ENCODE results near the gene FAM13B. TPM values are rescaled to one million over a fixed set of nuclear protein-coding genes. Genes with fewer than 3 reads are reported as not detected.
A peak's percentile ranks its signal among the peaks of the same experiment; 100 is the strongest.
"Not testable (repeated sequence)": the region's sequence is repeated elsewhere in the genome, so short reads cannot be mapped to it uniquely, and the experiment has no call there.

The FAM13B gene
- polyA plus RNA-seq, 3 donors, result 4.3 to 15.5 (median 9.7) TPM

DNA sequence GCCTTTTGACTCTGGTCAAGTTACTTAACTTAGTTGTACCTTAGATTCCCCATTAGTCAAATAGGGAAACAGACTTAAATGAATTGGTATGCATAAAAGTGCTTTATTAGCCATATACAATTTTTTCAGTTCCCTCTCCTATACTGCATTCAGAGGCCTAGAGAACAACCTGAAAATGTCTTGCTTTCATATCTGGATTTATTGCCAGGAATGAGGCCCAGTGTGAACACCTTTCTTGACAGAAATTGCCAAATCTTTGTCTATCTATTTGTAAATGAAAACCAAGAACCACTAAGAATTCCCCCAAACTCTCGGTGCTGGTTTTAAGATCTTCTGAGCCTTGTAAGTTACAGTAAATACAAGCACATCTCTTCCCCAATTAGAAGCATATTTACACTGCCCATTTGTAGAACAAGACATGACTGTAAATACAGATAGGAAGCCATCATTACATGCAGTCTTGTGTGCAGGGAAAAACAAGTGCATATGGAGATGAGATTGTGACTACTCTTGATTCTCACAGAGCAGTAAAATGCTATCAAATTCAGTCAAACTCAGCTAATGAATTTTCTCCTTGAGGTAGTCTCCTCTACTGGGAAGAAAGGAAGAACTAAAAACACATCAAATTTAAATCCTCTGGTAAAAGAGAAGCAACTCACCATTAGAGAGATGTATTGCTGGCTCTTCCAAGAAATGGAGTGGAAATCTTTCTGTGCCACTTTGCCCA is 5.2 kb upstream of the FAM13B start:
- H3K27ac ChIP-seq (ENCODE audit: low read depth, low read length), result no peak overlapping the region
- WGBS, 3 donors, result 69 to 85% (median 79%) methylated on average over 1 of the region's 1 CpG

DNA sequence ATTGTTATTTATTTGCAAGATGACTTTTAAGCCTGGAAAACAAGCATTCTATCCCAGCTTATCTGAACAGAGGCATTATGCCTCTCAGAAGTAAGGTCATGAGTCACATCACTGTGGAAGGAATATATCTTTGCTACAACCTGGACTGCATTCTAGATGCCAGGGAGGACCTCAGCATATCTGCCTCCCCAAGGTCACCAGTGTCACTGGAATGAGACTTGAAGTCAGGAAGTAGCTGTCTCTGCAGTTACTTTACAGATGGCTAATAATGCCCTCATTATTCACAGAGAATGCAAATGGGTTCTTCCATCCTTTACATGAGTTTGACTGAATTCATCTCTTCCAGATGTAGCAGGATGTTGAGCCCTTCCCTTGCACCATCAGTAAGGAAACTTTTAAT is 4.4 kb upstream of the FAM13B start:
- H3K27ac ChIP-seq (ENCODE audit: low read depth, low read length), result no peak overlapping the region

DNA sequence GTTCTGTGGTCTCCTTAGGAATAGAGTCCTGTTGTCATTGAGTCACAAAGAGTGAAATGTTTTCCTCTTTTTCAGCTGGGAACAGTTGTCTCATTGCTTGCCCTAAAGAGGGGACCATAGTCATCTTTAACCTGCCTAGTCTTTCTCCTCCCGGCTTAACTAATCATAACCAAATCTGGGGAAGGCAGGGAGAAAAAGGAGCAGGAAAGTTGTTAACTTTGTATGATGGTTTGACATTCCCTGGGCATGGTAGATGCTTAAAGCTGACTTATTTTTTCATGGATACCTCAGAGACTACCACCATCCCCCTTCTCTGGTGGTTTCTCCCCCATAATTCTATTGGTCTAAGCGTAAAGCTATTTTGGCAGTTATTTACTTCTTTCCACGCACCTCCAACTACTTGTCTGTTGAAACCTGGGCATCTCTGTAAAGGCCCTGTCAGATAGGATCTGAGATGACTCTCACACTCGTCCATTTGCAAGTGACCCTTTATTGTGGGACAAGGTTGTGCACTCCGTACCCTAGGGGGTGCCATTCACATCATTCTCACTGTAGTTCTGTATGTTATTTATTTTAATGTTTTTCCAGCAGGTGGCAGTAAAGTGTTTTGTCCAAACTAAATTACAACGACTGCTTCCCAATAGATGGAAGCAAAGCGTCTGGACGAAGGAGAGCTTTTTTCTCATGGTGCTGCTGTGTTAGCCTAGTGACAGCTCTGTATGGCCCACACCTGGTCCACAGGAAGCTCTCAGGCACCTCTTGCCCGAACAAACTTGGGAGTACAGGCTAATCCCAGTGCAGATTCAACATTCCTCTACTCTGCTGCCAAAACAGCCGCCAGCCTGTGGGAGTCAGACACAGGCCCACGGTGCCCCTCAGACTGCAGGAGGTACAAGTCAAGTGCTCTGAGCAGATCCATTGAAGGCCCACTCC is 3.0 kb upstream of the FAM13B start:
- WGBS, 3 donors, result 32 to 35% (median 33%) methylated on average over 11 of the region's 11 CpGs
- H3K27ac ChIP-seq (ENCODE audit: low read depth, low read length), result no peak overlapping the region

GRCh38 chr5:138033907-138034306 is 1.0 kb upstream of the FAM13B start:
- WGBS, 3 donors, result 60 to 70% (median 62%) methylated on average over 2 of the region's 2 CpGs
- no peak overlapping the region for H3K27ac ChIP-seq (ENCODE audit: low read depth, low read length)

DNA sequence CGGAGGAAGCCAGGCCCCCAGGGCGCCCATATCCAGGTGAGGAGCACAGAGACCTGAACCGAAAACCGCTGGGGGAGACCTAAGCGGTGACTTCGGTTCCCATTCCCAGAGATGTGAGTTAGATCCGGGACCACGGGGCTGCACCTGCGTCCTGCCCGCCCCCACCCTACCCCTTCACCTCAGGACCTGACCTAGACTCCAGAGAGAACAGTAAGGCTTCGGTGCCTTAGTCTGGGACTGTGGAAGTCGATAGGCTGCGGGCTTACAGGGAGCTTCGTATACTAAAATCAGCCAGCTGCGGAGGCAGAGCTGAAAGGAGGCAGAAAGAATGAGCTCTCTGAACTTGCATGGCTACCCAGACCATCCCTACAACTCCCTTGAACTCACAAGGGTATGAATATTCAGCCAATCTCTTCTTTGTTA is 518 bp upstream of the FAM13B start:
- WGBS, 3 donors, result 2 to 4% (median 3%) methylated on average over 15 of the region's 15 CpGs
- peak overlapping the region; percentile 68 for H3K27ac ChIP-seq (ENCODE audit: low read depth, low read length)

DNA sequence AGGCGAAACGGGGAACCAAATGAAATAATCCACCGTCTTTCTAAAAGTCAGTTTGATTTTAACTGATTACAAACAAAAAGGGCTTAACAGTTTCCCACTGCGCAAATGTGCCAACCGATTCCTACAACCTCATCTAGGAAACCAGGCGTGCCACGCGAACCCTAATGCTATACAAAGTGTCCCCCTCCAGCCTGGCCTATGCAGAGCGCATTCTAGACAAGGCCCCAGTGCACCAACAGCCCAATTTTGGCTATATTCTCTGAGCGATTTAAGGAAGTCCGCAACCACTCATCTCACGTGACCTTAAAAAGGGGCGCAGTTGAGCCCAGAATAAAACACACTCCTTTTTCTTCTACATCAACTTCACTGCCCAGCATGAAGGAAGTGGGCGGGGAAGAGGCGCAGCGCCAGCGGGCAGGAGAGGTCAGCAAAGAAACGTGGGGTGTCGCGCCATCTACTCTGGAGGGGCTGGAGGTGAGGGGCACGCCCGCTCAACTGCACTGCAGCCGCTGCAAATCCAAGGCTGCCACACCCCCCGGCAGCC is 779 bp downstream of the FAM13B start:
- peak overlapping the region; percentile 95 for H3K27ac ChIP-seq (ENCODE audit: low read depth, low read length)
- 1 to 2% (median 2%) methylated on average over 24 of the region's 24 CpGs for WGBS, 3 donors

DNA sequence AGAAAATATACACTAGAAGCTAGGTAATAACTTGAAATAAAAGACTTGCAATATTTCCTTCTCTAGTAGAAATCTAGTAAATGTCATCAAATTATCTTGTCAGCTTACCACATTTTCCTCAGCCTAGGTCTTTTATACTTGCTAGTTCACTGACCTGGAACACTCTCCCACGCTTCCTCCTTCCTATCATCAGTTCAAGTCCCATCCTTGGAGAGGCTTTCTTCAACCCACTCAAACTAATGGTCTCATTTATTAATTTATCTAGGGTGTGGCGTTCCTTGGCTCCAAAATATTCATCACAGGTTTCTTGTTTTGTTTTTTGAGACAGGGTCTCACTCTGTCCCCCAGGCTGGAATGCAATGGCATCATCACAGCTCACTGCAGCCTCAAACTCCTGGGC is 2.9 kb downstream of the FAM13B start:
- H3K27ac ChIP-seq (ENCODE audit: low read depth, low read length), result no peak overlapping the region
- WGBS, 3 donors, result 81 to 90% (median 87%) methylated on average over 2 of the region's 2 CpGs

DNA sequence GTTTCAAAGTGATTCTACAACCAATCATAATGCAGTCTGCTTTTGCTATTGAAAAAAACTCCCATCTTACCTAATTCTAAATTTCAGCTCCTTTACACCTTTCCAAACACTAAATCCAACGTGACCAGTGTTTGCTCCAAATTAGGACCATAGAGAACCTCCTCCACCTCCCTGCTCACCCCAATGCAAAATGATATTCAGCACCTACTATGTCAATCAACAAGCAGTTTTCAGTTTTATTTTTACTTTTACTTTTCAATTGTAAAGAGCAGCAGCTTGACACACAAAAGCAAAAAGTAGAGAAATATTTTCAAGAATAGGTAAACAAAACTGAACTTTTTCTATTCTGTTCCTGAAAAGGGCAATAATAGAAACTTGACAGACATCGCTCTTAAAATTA is 3.4 kb downstream of the FAM13B start:
- H3K27ac ChIP-seq (ENCODE audit: low read depth, low read length), result no peak overlapping the region
- 67 to 70% (median 69%) methylated on average over 2 of the region's 2 CpGs for WGBS, 3 donors

DNA sequence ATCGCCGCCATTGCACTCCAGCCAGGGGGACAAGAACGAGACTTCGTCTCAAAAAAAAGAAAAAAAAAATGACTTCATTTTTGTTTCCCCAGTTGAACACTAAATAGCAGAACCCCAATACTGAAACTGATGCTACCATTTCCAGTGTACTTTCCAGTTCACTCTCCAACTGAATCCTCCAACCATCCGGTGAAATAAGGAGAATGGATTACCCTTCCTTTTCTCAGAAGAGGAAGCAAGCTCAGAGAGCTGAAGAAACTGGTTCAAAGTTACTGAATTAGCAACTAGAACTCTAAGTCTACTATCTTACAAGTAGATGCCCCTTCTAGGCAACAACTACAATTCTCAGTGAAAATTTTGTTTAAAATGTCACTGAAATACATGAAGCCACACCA is 3.9 kb downstream of the FAM13B start:
- no peak overlapping the region for H3K27ac ChIP-seq (ENCODE audit: low read depth, low read length)
- WGBS, 3 donors, result 82 to 95% (median 87%) methylated on average over 5 of the region's 5 CpGs

DNA sequence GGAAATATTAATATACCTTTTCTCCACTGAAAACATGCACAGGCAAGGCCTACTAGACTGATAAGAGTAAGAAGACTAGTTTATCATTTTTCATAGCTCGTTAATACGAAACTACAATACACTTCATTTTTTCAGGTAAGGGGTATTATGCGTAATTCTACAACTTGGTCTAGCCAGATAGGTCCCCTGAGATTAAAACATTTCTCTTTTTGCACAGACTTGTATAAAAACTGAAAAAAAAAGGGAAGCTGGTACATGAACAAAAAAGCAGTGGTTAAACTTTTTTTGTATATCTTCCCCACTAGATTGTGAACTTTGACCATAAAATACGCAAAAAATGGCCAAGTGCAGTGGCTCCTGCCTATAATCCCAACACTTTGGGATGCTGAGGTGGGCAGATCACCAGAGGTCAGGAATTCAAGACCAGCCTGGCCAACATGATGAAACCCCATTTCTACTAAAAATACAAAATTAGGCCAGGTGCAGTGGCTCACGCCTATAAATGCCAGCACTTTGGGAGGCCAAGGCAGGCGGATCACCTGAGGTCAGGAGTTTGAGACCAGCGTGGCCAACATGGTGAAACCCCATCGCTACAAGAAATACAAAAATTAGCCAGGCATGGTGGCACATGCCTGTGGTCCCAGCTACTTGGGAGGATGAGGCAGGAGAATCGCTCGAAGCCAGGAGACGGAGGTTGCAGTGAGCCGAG is 4.5 kb downstream of the FAM13B start:
- WGBS, 3 donors, result 88 to 89% (median 89%) methylated on average over 12 of the region's 12 CpGs
- H3K27ac ChIP-seq (ENCODE audit: low read depth, low read length), result not testable (repeated sequence)

GRCh38 chr5:138026793-138027192 is 6.1 kb downstream of the FAM13B start:
- 97 to 98% (median 98%) methylated on average over 9 of the region's 9 CpGs for WGBS, 3 donors
- H3K27ac ChIP-seq (ENCODE audit: low read depth, low read length), result not testable (repeated sequence)

GRCh38 chr5:138025285-138025684 is 7.6 kb downstream of the FAM13B start:
- 83 to 88% (median 85%) methylated on average over 1 of the region's 1 CpG for WGBS, 3 donors
- no peak overlapping the region for H3K27ac ChIP-seq (ENCODE audit: low read depth, low read length)

- H3K27ac ChIP-seq (ENCODE audit: low read depth, low read length), result no peak overlapping the region
Observed at GRCh38 chr5:138024117-138024516, 8.8 kb downstream of the FAM13B start.

GRCh38 chr5:138022912-138023311 is 10.0 kb downstream of the FAM13B start:
- WGBS, 3 donors, result 94 to 98% (median 95%) methylated on average over 3 of the region's 3 CpGs
- H3K27ac ChIP-seq (ENCODE audit: low read depth, low read length), result no peak overlapping the region

- H3K27ac ChIP-seq (ENCODE audit: low read depth, low read length), result no peak overlapping the region
- WGBS, 3 donors, result 0 to 43% (median 0%) methylated on average over 1 of the region's 1 CpG
Observed at GRCh38 chr5:138021771-138022170, 11.1 kb downstream of the FAM13B start.

GRCh38 chr5:138018849-138019248 is 14.0 kb downstream of the FAM13B start:
- no peak overlapping the region for H3K27ac ChIP-seq (ENCODE audit: low read depth, low read length)
- 62 to 66% (median 63%) methylated on average over 3 of the region's 3 CpGs for WGBS, 3 donors

DNA sequence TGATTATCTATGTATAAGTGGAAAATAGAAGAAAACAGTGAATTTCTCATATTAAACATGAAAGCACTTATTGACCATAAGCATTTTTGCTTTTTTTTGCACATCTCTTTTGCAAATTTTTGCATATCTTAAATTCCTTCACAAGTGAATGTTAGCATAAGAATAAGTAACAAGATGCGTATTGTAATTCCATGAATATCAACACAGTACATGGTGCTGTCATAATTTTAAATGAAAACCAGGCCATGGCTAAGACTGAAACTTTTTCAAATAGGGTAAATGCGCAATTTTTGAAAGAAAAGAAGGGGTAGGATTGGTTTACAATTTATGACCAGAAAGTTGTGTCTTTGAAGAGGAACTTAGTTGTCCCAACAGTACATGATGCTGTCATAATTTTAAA is 17.0 kb downstream of the FAM13B start:
- 98 to 100% (median 99%) methylated on average over 2 of the region's 2 CpGs for WGBS, 3 donors
- no peak overlapping the region for H3K27ac ChIP-seq (ENCODE audit: low read depth, low read length)

DNA sequence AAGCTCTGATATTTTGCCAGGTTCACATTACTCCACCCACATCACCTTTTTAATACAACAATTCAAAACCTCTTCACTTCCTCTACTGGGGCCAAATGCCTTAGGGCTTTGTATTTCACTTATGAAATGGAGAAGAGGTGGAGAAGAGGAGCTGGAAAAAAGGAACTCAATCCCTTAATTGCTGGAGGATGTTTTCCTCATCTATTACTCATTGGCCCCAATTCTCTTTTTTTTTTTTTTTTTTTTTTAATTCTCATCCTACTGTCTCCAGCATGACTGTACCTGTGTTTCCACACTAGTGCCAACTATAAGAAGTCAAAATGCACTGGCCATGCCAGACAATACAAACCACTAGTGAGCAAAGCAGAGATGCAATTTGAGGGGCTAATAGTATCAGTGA is 20.9 kb downstream of the FAM13B start:
- H3K27ac ChIP-seq (ENCODE audit: low read depth, low read length), result no peak overlapping the region

Measured in adipose tissue (tissue), 3 donors.